ENCODE results near the gene YTHDF2. TPM values are rescaled to one million over a fixed set of nuclear protein-coding genes. Genes with fewer than 3 reads are reported as not detected.
A peak's percentile ranks its signal among the peaks of the same experiment; 100 is the strongest.
"Not testable (repeated sequence)": the region's sequence is repeated elsewhere in the genome, so short reads cannot be mapped to it uniquely, and the experiment has no call there.

The YTHDF2 gene
- polyA plus RNA-seq, 3 donors from 2014 or later: 78.1 to 210 (median 129) TPM

DNA sequence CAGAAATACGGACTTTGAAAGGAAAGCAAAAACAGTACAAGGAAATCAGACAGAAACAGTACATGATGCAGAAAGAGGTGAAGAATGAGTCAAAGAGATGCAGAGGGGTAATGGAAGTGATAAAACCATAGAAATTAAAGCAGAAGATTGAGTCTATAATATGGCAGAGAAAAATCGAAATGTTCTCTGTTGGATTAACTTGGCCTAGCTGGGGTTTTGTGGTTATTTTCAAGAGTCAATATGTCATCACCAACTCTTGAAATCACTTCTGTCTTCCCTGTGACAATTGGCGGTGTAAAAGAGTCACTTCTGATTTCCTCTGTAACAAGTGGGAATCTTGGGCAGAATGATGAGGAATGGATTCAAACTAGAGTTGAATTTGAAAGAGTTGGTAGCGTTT, 7.4 kb downstream of the YTHDF2 start:
- Mint-ChIP-seq H3K27ac (peak overlapping the region; percentile 18 to 82 (median 50)), H3K4me1 (peaks cover 68 to 84% of the 10 kb centered on the region in 2 donors), H3K9me3 (no peaks in the 10 kb centered on the region), H3K4me3 (peak overlapping the region in 3 of 5 donors; percentile 0 to 59 (median 26)), H3K36me3 (peaks cover 6 to 51% (median 31%) of the 10 kb centered on the region in 3 donors), H3K27me3 (ENCODE audit: low read depth in 3 of 3) (peaks cover 0 to 3% (median 0%) of the 10 kb centered on the region in 3 donors)
- no peak for DNase-seq

DNA sequence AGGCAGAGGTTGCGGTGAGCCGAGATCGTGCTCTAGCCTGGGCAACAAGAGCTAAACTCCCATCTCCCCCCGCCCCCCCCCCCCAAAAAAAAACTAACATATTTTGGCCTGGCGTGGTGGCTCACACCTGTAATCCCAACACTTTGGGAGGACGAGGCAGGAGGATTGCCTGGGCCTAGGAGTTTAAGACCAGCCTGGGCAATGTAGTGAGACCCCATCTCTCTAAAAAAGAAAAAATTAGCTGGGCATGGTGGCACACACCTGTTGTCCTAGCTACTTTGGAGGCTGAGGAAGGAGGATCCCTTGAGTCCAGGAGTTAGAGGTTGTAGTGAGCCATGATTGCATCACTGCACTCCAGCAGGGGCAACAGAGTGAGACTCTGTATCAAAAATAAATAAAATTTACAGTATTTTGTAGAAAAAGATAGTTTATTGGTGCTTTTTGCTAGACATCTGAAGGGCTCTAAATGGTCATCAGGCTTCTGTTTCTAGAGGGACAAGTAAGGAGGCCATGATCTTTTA, 9.0 kb downstream of the YTHDF2 start:
- Mint-ChIP-seq H3K27ac (peak overlapping the region in 1 of 6 donors; percentile 42), H3K9me3 (no peaks in the 10 kb centered on the region), H3K36me3 (peaks cover 6 to 51% (median 25%) of the 10 kb centered on the region in 3 donors), H3K27me3 (ENCODE audit: low read depth in 3 of 3) (peaks cover 0 to 3% (median 0%) of the 10 kb centered on the region in 3 donors), H3K4me1 (peaks cover 74 to 88% of the 10 kb centered on the region in 2 donors), H3K4me3 (peak overlapping the region in 1 of 5 donors; percentile 63)
- no peak for DNase-seq

DNA sequence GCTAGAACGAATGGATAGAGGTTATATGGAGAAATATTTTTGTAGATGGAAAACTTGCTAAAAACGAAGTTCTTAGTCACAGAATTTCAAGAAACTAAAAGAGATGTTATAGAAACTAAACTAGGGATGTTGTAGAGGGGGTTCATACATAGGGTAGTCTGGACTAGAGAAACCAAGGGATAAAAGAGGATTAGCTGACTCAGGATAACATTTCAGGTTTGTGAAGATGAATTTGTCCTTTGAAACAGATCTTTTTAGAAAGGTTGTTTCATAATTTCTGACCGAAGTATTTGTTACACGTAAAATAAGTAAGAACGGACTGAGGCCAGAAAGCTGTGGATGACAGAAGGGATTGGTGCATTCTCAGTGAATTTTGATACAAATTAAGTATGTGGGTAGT, 13.6 kb downstream of the YTHDF2 start:
- H3K27ac Mint-ChIP-seq: peak overlapping the region in 3 of 6 donors; percentile 30 to 62 (median 55)
- peak overlapping the region; percentile 2 to 48 (median 46) for H3K4me3 Mint-ChIP-seq
- H3K9me3 Mint-ChIP-seq: no peaks in the 10 kb centered on the region
- H3K4me1 Mint-ChIP-seq: peaks cover 66 to 78% of the 10 kb centered on the region in 2 donors
- DNase-seq: no peak
- peaks cover 3 to 20% (median 4%) of the 10 kb centered on the region in 3 donors for H3K36me3 Mint-ChIP-seq
- H3K27me3 Mint-ChIP-seq (ENCODE audit: low read depth in 3 of 3): peaks cover 0 to 4% (median 0%) of the 10 kb centered on the region in 3 donors

DNA sequence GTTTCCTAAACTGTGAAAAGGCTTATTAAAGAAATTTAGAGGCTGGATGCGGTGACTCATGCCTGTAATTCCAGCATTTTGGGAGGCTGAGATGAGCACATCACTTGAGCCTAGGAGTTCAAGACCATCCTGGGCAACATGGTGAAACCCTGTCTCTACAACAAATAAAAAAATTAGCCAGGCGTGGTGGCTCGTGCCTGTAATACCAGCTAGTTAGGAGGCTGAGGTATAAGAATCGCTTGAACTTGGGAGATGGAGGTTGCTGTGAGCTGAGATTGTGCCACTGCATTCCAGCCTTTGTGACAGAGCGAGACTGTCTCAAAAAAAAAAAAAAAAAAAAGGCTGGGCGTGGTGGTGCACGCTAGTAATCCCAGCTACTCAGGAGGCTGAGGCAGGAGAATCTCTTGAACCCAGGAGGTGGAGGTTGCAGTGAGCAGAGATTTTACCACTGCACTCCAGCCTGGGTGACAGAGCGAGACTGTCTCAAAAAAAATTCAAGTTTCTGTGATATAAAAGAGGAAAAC, 14.1 kb downstream of the YTHDF2 start:
- Mint-ChIP-seq H3K36me3 (peaks cover 3 to 20% (median 4%) of the 10 kb centered on the region in 3 donors), H3K27ac (peak overlapping the region in 1 of 6 donors; percentile 4), H3K4me1 (peaks cover 63 to 76% of the 10 kb centered on the region in 2 donors)
- not testable (repeated sequence) for H3K9me3 Mint-ChIP-seq; H3K4me3 Mint-ChIP-seq; H3K27me3 Mint-ChIP-seq (ENCODE audit: low read depth in 3 of 3); DNase-seq

DNA sequence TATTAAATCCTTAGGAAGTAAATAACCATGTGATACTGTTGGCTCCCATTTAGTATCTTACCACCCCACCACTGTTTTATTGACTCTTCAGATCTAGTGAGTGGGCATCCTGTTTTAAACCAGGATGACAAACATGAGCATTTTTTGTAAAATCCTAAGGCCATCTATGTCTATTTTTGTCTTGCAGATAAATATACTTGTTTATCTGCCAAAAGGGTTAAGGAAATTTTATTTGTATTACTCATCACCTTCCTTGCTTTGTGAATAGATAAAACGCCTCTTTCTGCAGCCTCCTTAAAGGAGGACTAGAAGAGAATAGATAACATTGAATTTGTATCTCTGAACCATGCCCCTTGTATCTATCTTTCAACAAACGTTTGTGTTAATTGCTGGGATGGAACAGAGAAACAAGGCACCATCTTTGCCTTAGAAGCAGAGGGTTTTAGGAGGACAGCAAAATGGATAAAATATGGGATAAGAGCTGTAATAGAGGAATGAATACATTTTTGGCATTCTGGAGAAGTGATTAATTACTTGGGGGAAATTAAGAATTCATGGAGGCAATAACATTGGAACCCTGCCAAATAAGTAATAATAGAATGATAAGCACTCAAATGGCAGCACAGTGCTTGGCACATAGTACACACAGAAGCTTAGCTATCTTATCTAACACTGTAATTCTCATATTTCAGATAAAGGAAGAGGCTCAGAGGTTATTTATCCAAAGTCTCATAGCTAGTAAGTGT, 14.7 kb downstream of the YTHDF2 start:
- peak overlapping the region in 2 of 5 donors; percentile 1 for H3K4me3 Mint-ChIP-seq
- peaks cover 57 to 69% of the 10 kb centered on the region in 2 donors for H3K4me1 Mint-ChIP-seq

DNA sequence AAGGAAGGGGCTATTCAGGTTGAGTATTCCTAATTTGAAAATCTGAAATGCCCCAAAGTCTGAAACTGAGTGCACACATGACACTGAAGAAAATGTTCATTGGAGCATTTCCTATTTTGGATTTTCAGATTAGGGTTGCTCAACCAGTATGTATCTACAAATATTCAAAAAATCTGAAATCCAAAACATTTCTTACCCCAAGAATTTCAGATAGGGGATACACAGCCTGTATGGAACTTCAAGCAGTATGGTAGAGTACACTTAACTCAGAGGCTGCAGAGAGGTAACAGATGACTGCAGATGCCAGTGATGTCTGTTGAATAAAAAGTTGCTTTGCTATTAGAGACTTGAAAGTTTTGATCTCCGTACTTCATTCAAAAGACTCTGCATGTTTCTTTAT, 19.0 kb downstream of the YTHDF2 start:
- Mint-ChIP-seq H3K9me3 (no peaks in the 10 kb centered on the region), H3K27ac (no peak overlapping the region)

More for the DNA sequence above, 14.7 kb downstream of the YTHDF2 start:
- H3K9me3 Mint-ChIP-seq: no peaks in the 10 kb centered on the region
- no peak for DNase-seq
- peak overlapping the region in 3 of 6 donors; percentile 4 to 22 (median 8) for H3K27ac Mint-ChIP-seq
- peaks cover 0 to 16% (median 3%) of the 10 kb centered on the region in 3 donors for H3K36me3 Mint-ChIP-seq
- H3K27me3 Mint-ChIP-seq (ENCODE audit: low read depth in 3 of 3): peaks cover 0 to 4% (median 0%) of the 10 kb centered on the region in 3 donors

DNA sequence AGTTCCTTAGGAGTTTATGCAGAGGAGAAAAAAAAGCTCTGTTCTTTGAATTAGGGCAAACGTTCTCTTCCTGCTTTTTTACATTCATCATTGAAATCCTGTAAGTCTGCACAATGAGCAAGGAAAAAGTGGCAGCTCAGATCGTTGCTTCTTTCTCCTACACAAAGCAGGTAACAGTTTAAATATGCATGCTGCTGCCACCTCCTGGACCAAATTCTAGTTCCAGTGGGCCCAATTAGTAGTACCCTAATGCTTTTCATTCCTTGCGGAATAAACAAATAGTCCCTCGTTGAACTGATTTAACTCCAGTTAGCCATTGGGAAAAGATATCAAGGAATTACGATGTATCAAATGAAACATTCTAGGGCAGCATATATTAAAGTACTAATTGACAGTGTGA, 20.1 kb downstream of the YTHDF2 start:
- Mint-ChIP-seq H3K36me3 (peaks cover 0 to 7% (median 3%) of the 10 kb centered on the region in 3 donors), H3K9me3 (no peaks in the 10 kb centered on the region), H3K27me3 (ENCODE audit: low read depth in 3 of 3) (peaks cover 0 to 1% (median 0%) of the 10 kb centered on the region in 3 donors), H3K27ac (peak overlapping the region in 2 of 6 donors; percentile 17 to 68), H3K4me1 (peaks cover 25 to 29% of the 10 kb centered on the region in 2 donors), H3K4me3 (no peak overlapping the region)
- no peak for DNase-seq

More for the DNA sequence above, 19.0 kb downstream of the YTHDF2 start:
- Mint-ChIP-seq H3K4me3 (no peak overlapping the region), H3K27me3 (ENCODE audit: low read depth in 3 of 3) (peaks cover 0 to 1% (median 0%) of the 10 kb centered on the region in 3 donors), H3K36me3 (peaks cover 3 to 4% (median 4%) of the 10 kb centered on the region in 3 donors), H3K4me1 (peaks cover 32% of the 10 kb centered on the region in 2 donors)
- DNase-seq: no peak

DNA sequence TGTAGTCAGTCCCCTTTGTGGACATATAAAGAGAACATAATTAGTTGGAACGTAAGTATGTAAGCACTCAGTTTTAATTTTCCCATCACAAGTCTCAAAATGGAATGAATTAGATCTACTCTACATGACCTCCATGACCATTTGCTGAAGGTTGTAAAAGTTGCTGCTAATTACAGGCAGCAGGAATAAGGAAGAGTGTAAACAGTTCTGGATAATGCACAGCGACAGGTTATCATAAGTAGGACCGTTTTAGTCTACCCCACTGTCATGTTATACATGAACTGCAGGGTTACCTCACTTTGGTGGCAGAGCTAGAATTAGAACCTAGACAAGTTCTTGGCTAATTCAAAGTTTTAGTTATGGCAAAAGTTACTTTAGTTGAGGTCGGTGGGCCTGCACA, 21.7 kb downstream of the YTHDF2 start:
- Mint-ChIP-seq H3K4me1 (peaks cover 23 to 27% of the 10 kb centered on the region in 2 donors), H3K36me3 (peaks cover 0 to 7% (median 1%) of the 10 kb centered on the region in 3 donors), H3K4me3 (no peak overlapping the region), H3K27me3 (ENCODE audit: low read depth in 3 of 3) (no peaks in the 10 kb centered on the region), H3K9me3 (no peaks in the 10 kb centered on the region), H3K27ac (peak overlapping the region in 4 of 6 donors; percentile 32 to 66 (median 36))
- no peak for DNase-seq

DNA sequence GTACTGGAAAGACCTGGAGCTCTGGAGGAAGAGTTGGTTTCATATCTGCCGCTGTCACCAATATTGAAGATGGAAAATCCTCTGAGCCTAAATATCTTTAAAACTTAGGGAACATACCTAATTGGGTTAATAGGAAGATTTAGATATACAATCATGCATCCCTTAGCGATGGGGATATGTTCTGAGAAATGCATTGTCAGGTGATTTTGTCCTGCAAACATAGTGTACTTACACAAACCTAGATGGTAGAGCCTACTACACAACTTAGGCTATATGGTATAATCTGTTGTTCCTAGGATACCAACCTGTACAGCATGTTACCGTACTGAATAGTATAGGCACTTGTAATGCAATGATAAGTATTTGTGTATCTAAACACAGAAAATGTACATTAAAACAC, 22.5 kb downstream of the YTHDF2 start:
- Mint-ChIP-seq H3K4me1 (peaks cover 16 to 20% of the 10 kb centered on the region in 2 donors), H3K27me3 (ENCODE audit: low read depth in 3 of 3) (no peaks in the 10 kb centered on the region), H3K4me3 (no peak overlapping the region), H3K27ac (peak overlapping the region in 1 of 6 donors; percentile 18), H3K36me3 (peaks cover 0 to 7% (median 0%) of the 10 kb centered on the region in 3 donors), H3K9me3 (no peaks in the 10 kb centered on the region)
- DNase-seq: no peak

DNA sequence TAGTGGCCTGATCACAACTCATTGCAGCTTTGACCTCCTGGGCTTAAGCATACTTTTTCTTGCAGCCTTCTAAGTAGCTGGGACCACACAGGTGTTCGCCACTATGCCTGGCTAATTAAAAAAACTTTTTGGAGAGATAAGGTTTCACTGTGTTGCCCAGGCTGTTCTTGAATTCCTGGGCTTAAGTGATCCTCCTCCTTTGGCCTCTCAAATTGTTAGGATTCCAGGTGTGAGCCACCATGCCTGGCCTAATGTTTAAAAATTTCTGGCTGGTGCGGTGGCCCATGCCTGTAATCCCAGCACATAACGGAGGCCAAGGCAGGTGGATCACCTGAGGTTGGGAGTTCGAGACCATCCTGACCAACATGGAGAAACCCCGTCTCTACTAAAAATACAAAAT, 24.4 kb downstream of the YTHDF2 start:
- H3K4me3 Mint-ChIP-seq: no peak overlapping the region
- H3K36me3 Mint-ChIP-seq: peaks cover 0 to 12% (median 5%) of the 10 kb centered on the region in 3 donors
- no peaks in the 10 kb centered on the region for H3K27me3 Mint-ChIP-seq (ENCODE audit: low read depth in 3 of 3)
- DNase-seq: no peak
- no peak overlapping the region for H3K27ac Mint-ChIP-seq
- no peaks in the 10 kb centered on the region for H3K9me3 Mint-ChIP-seq
- peaks cover 26 to 35% of the 10 kb centered on the region in 2 donors for H3K4me1 Mint-ChIP-seq

DNA sequence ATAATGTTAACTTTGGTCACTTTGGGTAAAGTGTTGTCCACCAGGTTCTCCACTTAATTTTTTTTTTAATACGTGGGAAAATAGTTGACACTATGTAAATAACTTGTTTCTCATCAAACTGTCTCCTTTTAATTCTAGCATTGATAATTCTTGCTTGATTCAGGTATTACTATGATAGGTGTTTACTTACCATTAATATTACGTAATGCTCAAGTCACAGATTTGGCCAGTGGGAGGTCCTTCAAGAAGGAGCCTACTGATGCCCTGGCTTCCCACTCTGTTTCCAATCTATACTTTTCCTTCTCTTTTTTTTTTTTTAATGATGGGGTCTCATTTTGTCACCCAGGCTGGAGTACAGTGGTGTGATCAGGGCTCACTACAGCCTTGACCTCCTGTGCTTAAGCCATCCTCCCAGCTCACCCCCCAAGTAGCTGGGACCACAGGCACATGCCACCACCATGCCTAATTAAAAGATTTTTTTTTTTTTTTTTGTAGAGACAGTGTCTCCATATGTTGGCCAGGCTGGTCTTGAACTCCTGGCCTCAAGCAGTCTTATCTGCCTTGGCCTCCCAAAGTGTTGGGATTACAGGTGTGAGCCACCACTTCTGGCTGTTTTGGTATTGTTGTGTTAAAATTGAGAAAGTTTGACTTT, 29.9 kb downstream of the YTHDF2 start:
- Mint-ChIP-seq H3K36me3 (peaks cover 5 to 13% (median 12%) of the 10 kb centered on the region in 3 donors), H3K4me3 (no peak overlapping the region), H3K27ac (peak overlapping the region in 3 of 6 donors; percentile 6 to 76 (median 11)), H3K9me3 (no peaks in the 10 kb centered on the region), H3K4me1 (peaks cover 22 to 44% of the 10 kb centered on the region in 2 donors), H3K27me3 (ENCODE audit: low read depth in 3 of 3) (peaks cover 0 to 2% (median 0%) of the 10 kb centered on the region in 3 donors)
- DNase-seq: no peak

DNA sequence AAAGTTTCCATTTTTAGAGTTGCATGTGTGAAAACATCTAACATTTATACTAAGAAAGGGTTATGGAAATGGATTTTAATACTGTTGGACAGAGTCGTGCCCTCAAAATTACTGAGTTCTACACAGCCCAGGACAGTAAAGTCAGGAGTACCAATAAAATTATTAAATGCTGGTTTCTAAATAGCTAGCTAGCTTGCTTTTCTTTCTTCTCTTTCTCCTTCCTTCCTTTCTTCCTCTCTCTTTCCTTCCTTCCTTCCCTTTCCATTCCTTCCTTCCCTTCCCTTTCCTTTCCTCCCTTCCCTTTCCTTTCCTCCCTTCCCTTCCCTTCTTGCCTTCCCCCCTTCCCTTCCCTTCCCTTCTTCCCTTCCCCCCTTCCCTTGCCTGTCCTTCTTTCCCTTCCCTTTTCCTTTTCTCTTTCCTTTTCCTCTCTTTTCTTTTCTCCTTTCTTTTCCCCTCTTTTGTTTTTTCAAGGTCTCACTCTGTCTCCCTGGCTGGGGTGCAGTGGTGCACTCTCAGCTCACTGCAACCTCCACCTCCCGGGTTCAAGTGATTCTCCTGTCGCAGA, 33.9 kb downstream of the YTHDF2 start:
- peaks cover 5 to 12% (median 11%) of the 10 kb centered on the region in 3 donors for H3K36me3 Mint-ChIP-seq
- peak overlapping the region in 2 of 6 donors; percentile 23 to 65 for H3K27ac Mint-ChIP-seq
- no peak for DNase-seq
- H3K4me3 Mint-ChIP-seq: no peak overlapping the region
- no peaks in the 10 kb centered on the region for H3K9me3 Mint-ChIP-seq
- peaks cover 1 to 8% (median 2%) of the 10 kb centered on the region in 3 donors for H3K27me3 Mint-ChIP-seq (ENCODE audit: low read depth in 3 of 3)
- peaks cover 23 to 33% of the 10 kb centered on the region in 2 donors for H3K4me1 Mint-ChIP-seq

DNA sequence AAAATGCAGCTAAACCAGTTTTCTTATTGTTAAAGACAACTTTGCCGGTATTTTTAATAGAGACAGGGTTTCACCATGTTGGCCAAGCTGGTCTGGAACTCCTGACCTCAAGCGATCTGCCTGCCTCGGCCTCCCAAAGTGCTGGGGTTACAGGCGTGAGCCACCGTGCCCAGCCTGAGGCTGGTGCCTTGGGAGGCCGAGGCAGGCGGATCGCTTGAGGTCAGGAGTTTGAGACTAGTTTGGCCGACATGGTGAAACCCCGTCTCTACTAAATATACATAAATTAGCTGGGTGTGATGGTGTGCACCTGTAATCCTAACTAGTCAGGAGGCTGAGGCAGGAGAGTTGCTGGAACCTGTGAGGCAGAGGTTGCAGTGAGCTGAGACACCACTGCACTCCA, 35.2 kb downstream of the YTHDF2 start:
- H3K27ac Mint-ChIP-seq: peak overlapping the region in 1 of 6 donors; percentile 42
- H3K27me3 Mint-ChIP-seq (ENCODE audit: low read depth in 3 of 3); DNase-seq: not testable (repeated sequence)

More for the DNA sequence above, 35.2 kb downstream of the YTHDF2 start:
- H3K9me3 Mint-ChIP-seq, H3K4me3 Mint-ChIP-seq, H3K36me3 Mint-ChIP-seq: not testable (repeated sequence)
- H3K4me1 Mint-ChIP-seq: peaks cover 17 to 24% of the 10 kb centered on the region in 2 donors
